Measurements from ENCODE around the gene JCAD. TPM values are rescaled to one million over a fixed set of nuclear protein-coding genes. Genes with fewer than 3 reads are reported as not detected.

The JCAD gene
- total and polyA plus RNA-seq, 2 of the 8 experiments (the other 6 are each of a cell fraction or from before 2014, with no cell fraction given): 0.56 to 5.2 TPM

DNA sequence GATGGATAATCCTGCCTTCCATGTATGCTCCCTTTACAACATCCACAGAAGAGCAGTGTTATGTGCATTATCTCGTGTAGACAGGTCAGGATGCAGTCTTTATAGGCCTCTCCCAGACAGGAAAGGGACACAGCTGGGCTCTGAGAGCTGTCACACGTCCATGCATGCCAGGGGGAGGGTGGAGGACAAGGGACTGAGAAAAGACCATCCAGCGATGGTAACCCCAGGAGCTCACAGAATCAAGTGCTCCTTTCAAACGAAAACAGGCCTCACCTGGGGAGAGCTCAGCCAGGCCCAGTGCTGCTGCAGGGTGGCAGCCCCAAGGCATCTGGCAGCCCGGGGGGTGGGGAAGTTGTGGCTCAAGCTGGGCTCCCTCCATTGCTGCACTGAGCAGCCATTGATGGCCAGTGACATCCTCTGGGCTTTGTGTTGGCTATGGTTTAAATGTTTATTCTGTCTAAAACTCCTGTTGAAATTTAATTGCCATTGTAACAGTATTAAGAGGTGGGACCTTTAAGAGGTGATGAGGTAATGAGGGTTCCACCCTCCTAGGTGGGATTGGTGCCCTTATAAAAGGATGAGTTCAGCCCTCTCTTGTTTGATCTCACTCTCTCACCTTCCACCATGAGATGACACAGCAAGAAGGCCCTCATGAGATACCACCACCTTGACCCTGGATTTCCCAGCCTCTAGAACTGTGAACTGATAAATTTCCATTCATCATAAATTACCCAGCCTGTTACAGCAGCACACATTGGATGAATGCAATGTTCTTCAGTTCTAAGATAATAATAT is 15.7 kb downstream of the JCAD start (continued):
- TF ChIP-seq RBBP5 (IDR thresholded peaks at IDR 0.05; ENCODE audit: borderline replicate concordance, low read depth, low read length) (no peak), CTBP2 (IDR thresholded peaks at IDR 0.05; ENCODE audit: borderline replicate concordance, insufficient read depth, insufficient read length, low read length) (no peak)
